B cell (primary cell): ENCODE data around the gene AMIGO1. TPM values are rescaled to one million over a fixed set of nuclear protein-coding genes. Genes with fewer than 3 reads are reported as not detected.

Source experiments
- ATAC-seq: fragments of 200-7000 bp; cut with Tn5 transposase; one replicate; pipeline ENCODE4 v1.10.0; 2021; ENCODE audit warnings: low read depth, mild to moderate bottlenecking, moderate number of reproducible peaks, moderate library complexity
- CTCF ChIA-PET: fragments of 350-600 bp; sonication (Branson Sonifier 250); formaldehyde crosslinking; loops from one replicate; lab custom pipeline; 2021; ENCODE audit warnings: antibody characterized with exemption, inconsistent platforms; lab: Charles Lee
- POLR2A ChIA-PET: fragments of 350-600 bp; sonication (Branson Sonifier 250); formaldehyde crosslinking; loops from one replicate; lab custom pipeline; 2021; ENCODE audit warnings: antibody characterized with exemption; lab: Charles Lee
- DNase-seq: peaks from one replicate; pipeline ENCODE4 v3.0.0; 2013
- H2AFZ ChIP-seq: 2 replicates; pipeline ENCODE4 v1.6.1; 2012; ENCODE audit warnings: mild to moderate bottlenecking, low read depth, low read length; ENCODE audit not compliant: insufficient read depth, poor library complexity, severe bottlenecking
- H3K27ac ChIP-seq, 2 donors: 1 replicate in 1 of 2; 2 replicates in 1 of 2; pipeline ENCODE4 v1.5.1; 2012 to 2013; ENCODE audit warnings: low read length in 2 of 2, mild to moderate bottlenecking in 2 of 2, moderate library complexity in 1 of 2
- H3K27me3 ChIP-seq, 4 experiments: fragments of 200-600 bp in 1 of 4; sonication (generic) in 1 of 4; replicated peaks in 1 of 4; 1 replicate in 2 of 4; 2 replicates in 2 of 4; pipeline versions ENCODE4 v1.6.1 to v1.7.0; 2013 to 2016; ENCODE audit warnings: low read length in 3 of 4, mild to moderate bottlenecking in 2 of 4, mixed read lengths in 1 of 4, moderate library complexity in 1 of 4; ENCODE audit not compliant: insufficient read depth in 4 of 4, control insufficient read depth in 3 of 4; ENCODE audit errors: control extremely low read depth in 1 of 4
- H3K36me3 ChIP-seq, 2 experiments: replicated peaks in 1 of 2; 1 replicate in 1 of 2; 2 replicates in 1 of 2; pipeline versions ENCODE4 v1.6.1 to v1.7.1; 2013; ENCODE audit warnings: low read length in 1 of 2; ENCODE audit not compliant: insufficient read depth in 2 of 2, control insufficient read depth in 1 of 2; ENCODE audit errors: control extremely low read depth in 1 of 2, extremely low read depth in 1 of 2
- H3K4me1 ChIP-seq, 2 donors: fragments of 200-600 bp in 1 of 2; sonication (generic) in 1 of 2; 1 replicate in 1 of 2; 2 replicates in 1 of 2; pipeline versions ENCODE4 v1.5.1 to v1.6.1; 2013 to 2017; ENCODE audit warnings: low read length in 2 of 2; ENCODE audit not compliant: control insufficient read depth in 2 of 2, insufficient read depth in 2 of 2
- H3K4me2 ChIP-seq: replicated peaks from 2 replicates; pipeline ENCODE3; 2012; ENCODE audit warnings: mild to moderate bottlenecking, low read depth, low read length; ENCODE audit not compliant: poor library complexity, severe bottlenecking
- H3K4me3 ChIP-seq, 5 experiments: fragments of 200-600 bp in 1 of 5; sonication (generic) in 1 of 5; 1 replicate in 3 of 5; 2 replicates in 2 of 5; pipeline versions ENCODE4 v1.5.1 to v1.7.0; 2011 to 2016; ENCODE audit warnings: low read length in 4 of 5, mild to moderate bottlenecking in 4 of 5, low read depth in 2 of 5, control low read depth in 1 of 5, moderate library complexity in 1 of 5; ENCODE audit not compliant: insufficient read depth in 1 of 5; ENCODE audit errors: control extremely low read depth in 1 of 5, extremely low read depth in 1 of 5
- H3K79me2 ChIP-seq: fragments of 200-600 bp; sonication (generic); one replicate; pipeline ENCODE4 v1.6.0; 2016; ENCODE audit warnings: low read length; ENCODE audit not compliant: control insufficient read depth, insufficient read depth
- H3K9ac ChIP-seq: fragments of 200-600 bp; sonication (generic); 2 replicates; pipeline ENCODE4 v1.6.1; 2017; ENCODE audit warnings: mild to moderate bottlenecking, low read length, moderate library complexity
- H3K9me3 ChIP-seq, 3 donors: one replicate each; pipeline versions ENCODE4 v1.6.1 to v1.7.1; 2013; ENCODE audit warnings: low read length in 2 of 3; ENCODE audit not compliant: control insufficient read depth in 2 of 3, insufficient read depth in 1 of 3; ENCODE audit errors: control extremely low read depth in 1 of 3
- H4K20me1 ChIP-seq: 2 replicates; pipeline ENCODE4 v1.6.0; 2012; ENCODE audit warnings: mild to moderate bottlenecking, low read length; ENCODE audit not compliant: insufficient read depth, control insufficient read depth, poor library complexity, severe bottlenecking
- H3K27ac Mint-ChIP-seq: one replicate; pipeline ENCODE4 v1.8.0; 2021; ENCODE audit warnings: mixed read lengths
- H3K27me3 Mint-ChIP-seq: one replicate; pipeline ENCODE4 v1.8.0; 2021; ENCODE audit warnings: mixed read lengths
- H3K4me1 Mint-ChIP-seq: one replicate; pipeline ENCODE4 v1.8.0; 2021; ENCODE audit warnings: mixed read lengths
- H3K4me3 Mint-ChIP-seq: one replicate; pipeline ENCODE4 v1.8.0; 2021; ENCODE audit warnings: mixed read lengths
- H3K9me3 Mint-ChIP-seq: one replicate; pipeline ENCODE4 v1.8.0; 2022; ENCODE audit warnings: mixed read lengths; ENCODE audit not compliant: insufficient read depth
- EZH2 ChIP-seq: IDR thresholded peaks from 2 replicates; pipeline ENCODE4 v1.6.1; 2012; ENCODE audit warnings: borderline replicate concordance, low read depth, mild to moderate bottlenecking, moderate library complexity, low read length; ENCODE audit not compliant: insufficient read depth, poor library complexity, severe bottlenecking
- WGBS: methylation state at CpG from one replicate; pipeline ENCODE4 v1.1.5; 2013; ENCODE audit warnings: missing lambda C conversion rate; ENCODE audit not compliant: insufficient coverage; 5-methylcytosine and 5-hydroxymethylcytosine counted together
- intact Hi-C: fragments of 100-400 bp; cut with micrococcal nuclease; formaldehyde crosslinking; loops from one replicate; pipeline ENCODE4 v1.10.0; 2022
- polyA plus RNA-seq: library from polyadenylated mRNA; depleted of rRNA; stranded (reverse); fragments of >200 nt; gene quantifications from 2 replicates; pipeline ENCODE4 v1.2.3, GENCODE V29; 2012
- total RNA-seq, 2 donors: library from RNA; stranded (reverse); fragments of 120-200 nt in 1 of 2; gene quantifications; 1 replicate in 1 of 2; 2 replicates in 1 of 2; pipeline versions ENCODE4 v1.2.3 to v1.2.4, GENCODE V29; 2013 to 2022
- TF ChIP-seq, protein P1 (sequence below): fragments of 200-600 bp; IDR thresholded peaks from one replicate; pipeline ENCODE4 v1.8.0; 2022; ENCODE audit warnings: antibody characterized with exemption, mild to moderate bottlenecking

Gene AMIGO1
- total and polyA plus RNA-seq, 2 donors (not counting 1 experiment from before 2014, with no cell fraction given): 0.19 to 2.4 TPM

DNA sequence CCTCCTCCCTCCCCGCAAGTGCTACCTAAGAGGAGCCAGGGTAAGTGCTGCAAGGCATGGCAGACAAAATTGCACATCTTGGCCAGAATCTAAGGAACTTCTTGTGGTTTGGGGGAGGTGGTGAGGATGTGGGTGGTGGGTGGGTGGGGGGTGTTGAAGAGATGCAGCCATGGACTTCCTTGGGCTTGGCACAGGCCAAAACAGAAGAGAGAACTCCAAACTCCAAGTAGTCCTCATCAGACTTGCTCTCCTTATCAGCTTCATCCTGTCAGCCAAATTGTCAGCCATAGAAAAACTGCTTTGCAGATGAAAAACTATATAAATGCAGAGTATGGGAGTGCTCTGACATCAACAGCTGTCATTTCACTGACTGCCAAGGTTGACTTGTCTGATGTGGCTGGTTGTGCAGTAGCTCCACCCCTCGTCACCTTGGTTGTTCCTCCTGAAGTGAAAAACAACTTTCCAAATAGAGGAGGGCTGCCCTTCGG, 7.1 kb downstream of the AMIGO1 start:
- Histone ChIP-seq H3K27ac (peak overlapping the region in 1 of 2 donors; percentile 17), H3K4me2 (peak overlapping the region; percentile 25), H3K9ac (no peak overlapping the region), H3K36me3 (peaks cover 0 to 30% of the 10 kb centered on the region in 2 experiments), H3K4me3 (no peak overlapping the region), H3K79me2 (peaks cover 12% of the 10 kb centered on the region), H2AFZ (no peak overlapping the region), H3K9me3 (no peaks in the 10 kb centered on the region), H4K20me1 (peaks cover 35% of the 10 kb centered on the region), H3K27me3 (no peaks in the 10 kb centered on the region), H3K4me1 (peaks cover 13 to 14% of the 10 kb centered on the region in 2 donors)
- ChIA-PET POLR2A (no interaction called here), CTCF (interaction anchor here (1.2 to 37.9 kb wide), 4 partner anchors 10 to 30 kb away, joined by 3 to 926 read pairs (median 33); partner anchors contain the start of genes ATXN7L2, CYB561D1 and GPR61)
- Mint-ChIP-seq H3K27me3 (no peaks in the 10 kb centered on the region), H3K27ac (peak overlapping the region; percentile 29), H3K4me3 (no peak overlapping the region), H3K4me1 (peaks cover 36% of the 10 kb centered on the region), H3K9me3 (no peaks in the 10 kb centered on the region)
- intact Hi-C loops: no loop called here
- DNase-seq: no peak
- peak; percentile 47 for ATAC-seq
- WGBS: no CpG with 5 or more reads among the region's 3 CpGs
- TF ChIP-seq, protein P1, sequence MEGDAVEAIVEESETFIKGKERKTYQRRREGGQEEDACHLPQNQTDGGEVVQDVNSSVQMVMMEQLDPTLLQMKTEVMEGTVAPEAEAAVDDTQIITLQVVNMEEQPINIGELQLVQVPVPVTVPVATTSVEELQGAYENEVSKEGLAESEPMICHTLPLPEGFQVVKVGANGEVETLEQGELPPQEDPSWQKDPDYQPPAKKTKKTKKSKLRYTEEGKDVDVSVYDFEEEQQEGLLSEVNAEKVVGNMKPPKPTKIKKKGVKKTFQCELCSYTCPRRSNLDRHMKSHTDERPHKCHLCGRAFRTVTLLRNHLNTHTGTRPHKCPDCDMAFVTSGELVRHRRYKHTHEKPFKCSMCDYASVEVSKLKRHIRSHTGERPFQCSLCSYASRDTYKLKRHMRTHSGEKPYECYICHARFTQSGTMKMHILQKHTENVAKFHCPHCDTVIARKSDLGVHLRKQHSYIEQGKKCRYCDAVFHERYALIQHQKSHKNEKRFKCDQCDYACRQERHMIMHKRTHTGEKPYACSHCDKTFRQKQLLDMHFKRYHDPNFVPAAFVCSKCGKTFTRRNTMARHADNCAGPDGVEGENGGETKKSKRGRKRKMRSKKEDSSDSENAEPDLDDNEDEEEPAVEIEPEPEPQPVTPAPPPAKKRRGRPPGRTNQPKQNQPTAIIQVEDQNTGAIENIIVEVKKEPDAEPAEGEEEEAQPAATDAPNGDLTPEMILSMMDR: no peak
- no peak for TF ChIP-seq EZH2

DNA sequence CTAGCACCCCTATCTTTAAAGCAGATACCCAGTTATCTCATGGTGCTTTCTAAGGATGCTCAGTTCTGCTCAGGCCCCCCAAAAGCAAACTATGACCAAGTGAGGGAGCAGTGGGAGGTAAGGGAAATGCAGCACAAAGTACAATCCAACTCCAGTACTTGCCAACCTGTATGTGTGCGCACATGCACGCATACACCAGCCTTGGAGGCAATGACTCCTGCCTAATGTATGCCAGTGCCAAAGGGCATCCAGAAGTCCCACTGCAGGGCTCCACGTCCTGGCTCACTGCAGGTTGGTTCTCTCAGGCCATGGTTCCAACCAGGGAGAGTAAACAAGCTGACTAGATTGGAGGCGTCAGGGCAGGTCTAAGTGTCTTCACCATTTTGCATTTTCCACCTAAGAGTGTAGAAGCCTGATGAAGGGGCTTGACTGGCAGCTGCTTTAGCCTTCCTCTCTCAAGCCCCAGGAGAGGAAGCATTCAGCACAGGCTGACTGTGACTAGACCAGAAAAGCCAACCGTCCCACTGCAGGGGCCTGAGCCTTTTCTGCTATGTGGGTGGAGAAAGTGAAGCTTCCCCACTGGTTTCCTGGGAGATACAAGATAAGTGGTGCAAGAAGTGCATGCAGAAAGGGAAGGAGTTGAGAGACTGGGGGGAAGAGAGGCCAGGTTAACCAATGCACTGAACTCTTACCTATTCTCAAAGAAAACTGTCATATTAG, 7.7 kb downstream of the AMIGO1 start:
- H3K79me2 ChIP-seq: peaks cover 18% of the 10 kb centered on the region
- Mint-ChIP-seq H3K9me3 (no peaks in the 10 kb centered on the region), H3K27ac (peak overlapping the region; percentile 3), H3K4me3 (no peak overlapping the region), H3K4me1 (peaks cover 36% of the 10 kb centered on the region), H3K27me3 (no peaks in the 10 kb centered on the region)
- CTCF ChIA-PET: interaction anchor here (1.2 to 37.9 kb wide), 4 partner anchors 10 to 30 kb away, joined by 3 to 926 read pairs (median 33); partner anchors contain the start of genes ATXN7L2, CYB561D1 and GPR61
- no peak overlapping the region for H2AFZ ChIP-seq
- no peak overlapping the region for H3K4me3 ChIP-seq
- DNase-seq (no peak), ATAC-seq (no peak)
- intact Hi-C loops: no loop called here
- H3K36me3 ChIP-seq: peaks cover 0 to 36% of the 10 kb centered on the region in 2 experiments
- H4K20me1 ChIP-seq: peaks cover 41% of the 10 kb centered on the region
- H3K9me3 ChIP-seq: no peaks in the 10 kb centered on the region
- 70% methylated on average over 4 of the region's 5 CpGs for WGBS
- peak overlapping the region; percentile 25 for H3K4me2 ChIP-seq
- H3K27me3 ChIP-seq: no peaks in the 10 kb centered on the region
- no peak overlapping the region for H3K27ac ChIP-seq
- H3K9ac ChIP-seq: no peak overlapping the region
- TF ChIP-seq EZH2: no peak
- TF ChIP-seq, protein P1: no peak
- POLR2A ChIA-PET: no interaction called here
- peaks cover 13 to 14% of the 10 kb centered on the region in 2 donors for H3K4me1 ChIP-seq
